Measurements from ENCODE around the gene AP5Z1. TPM values are rescaled to one million over a fixed set of nuclear protein-coding genes. Genes with fewer than 3 reads are reported as not detected.

The AP5Z1 gene
- polyA plus RNA-seq, 3 donors = 30.8 to 75.2 (median 33.8) TPM

DNA sequence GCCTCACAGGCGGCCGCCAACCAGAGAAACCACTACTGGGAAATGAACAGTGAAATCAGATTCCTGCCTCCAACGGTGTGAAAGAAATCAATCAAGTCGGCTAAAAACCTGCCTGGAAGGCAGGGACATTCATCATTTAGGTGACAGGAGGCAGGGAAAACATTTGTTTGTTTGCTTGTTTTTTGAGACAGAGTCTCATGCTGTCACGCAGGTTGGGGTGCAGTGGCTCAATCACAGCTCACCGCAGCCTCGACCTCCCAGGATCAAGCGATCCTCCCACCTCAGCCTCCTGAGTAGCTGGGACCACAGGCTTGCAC lies 30.5 kb downstream of the AP5Z1 start:
- Histone ChIP-seq H3K4me2 (replicated peaks; ENCODE audit: extremely low read depth, low read length, poor library complexity, severe bottlenecking) (no peak overlapping the region), H3K27me3 (ENCODE audit: control insufficient read depth in 2 of 2, insufficient read depth in 2 of 2, low read length in 2 of 2) (peaks cover 2 to 39% of the 10 kb centered on the region in 2 donors), H3K9ac (ENCODE audit: insufficient read depth, low read length, poor library complexity, severe bottlenecking) (no peak overlapping the region), H3K36me3 (replicated peaks in 1 of 2; ENCODE audit: control insufficient read depth in 1 of 2, insufficient read depth in 2 of 2, low read length in 2 of 2) (no peaks in the 10 kb centered on the region), H3K9me3 (replicated peaks in 1 of 2; ENCODE audit: control insufficient read depth in 1 of 2, insufficient read depth in 1 of 2, low read length in 2 of 2) (no peaks in the 10 kb centered on the region), H3K4me3 (replicated peaks in 1 of 3; ENCODE audit: low read depth in 2 of 3, low read length in 3 of 3) (no peak overlapping the region), H3K4me1 (ENCODE audit: control insufficient read depth in 1 of 2, insufficient read depth in 2 of 2, low read length in 2 of 2) (peaks cover 0 to 7% of the 10 kb centered on the region in 2 donors), H2AFZ (ENCODE audit: insufficient read depth, low read depth, low read length, poor library complexity, severe bottlenecking) (no peak overlapping the region), H4K20me1 (ENCODE audit: insufficient read depth, low read length) (no peaks in the 10 kb centered on the region), H3K27ac (ENCODE audit: low read depth in 1 of 2, low read length in 2 of 2) (no peak overlapping the region), H3K79me2 (ENCODE audit: insufficient read depth, low read length) (no peaks in the 10 kb centered on the region)
- no peak for DNase-seq
- Mint-ChIP-seq H3K4me3 (no peak overlapping the region), H3K27me3 (ENCODE audit: low read depth in 3 of 3) (peaks cover 39 to 53% (median 41%) of the 10 kb centered on the region in 3 donors), H3K4me1 (peaks cover 6% of the 10 kb centered on the region), H3K27ac (no peak overlapping the region), H3K36me3 (no peaks in the 10 kb centered on the region), H3K9me3 (peaks cover 0 to 6% (median 0%) of the 10 kb centered on the region in 7 donors)
- 66% methylated on average over 4 of the region's 8 CpGs for WGBS (ENCODE audit: insufficient coverage)
- intact Hi-C loops (cut with micrococcal nuclease) = no loop called here
- no peak for TF ChIP-seq CTCF (IDR thresholded peaks at IDR 0.05)

DNA sequence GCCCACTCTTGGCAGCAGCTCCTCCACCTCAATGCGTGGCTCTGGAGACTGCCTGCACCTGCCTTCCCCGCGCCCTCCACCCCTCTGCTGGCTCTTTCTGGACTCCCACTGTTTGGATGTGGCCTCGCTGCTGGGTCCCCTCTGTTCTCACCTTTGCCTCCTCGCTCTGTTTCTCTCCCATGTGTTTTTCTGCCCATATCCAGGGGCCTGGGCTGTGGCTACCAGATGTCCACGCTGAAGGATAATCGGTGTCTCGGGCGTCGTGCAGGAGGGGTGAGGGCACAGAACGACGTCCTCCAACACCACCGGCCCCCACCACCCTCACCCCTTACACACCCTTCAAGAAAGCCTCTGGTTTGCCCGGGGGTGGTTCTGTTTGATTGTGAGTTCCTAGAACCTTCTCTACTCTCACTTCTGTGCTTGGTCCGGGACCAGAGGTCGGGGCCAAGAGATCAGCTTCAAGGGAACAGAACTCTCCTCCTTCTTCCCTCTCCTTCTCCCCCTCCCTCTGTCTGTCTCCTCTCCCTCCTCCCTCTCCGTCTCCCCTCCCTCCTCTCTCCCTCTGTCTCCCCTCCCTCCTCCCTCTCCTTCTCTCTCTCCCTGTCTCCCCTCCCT lies 31.7 kb downstream of the AP5Z1 start:
- no peak overlapping the region for H3K27ac Mint-ChIP-seq
- 68% methylated on average over 7 of the region's 17 CpGs for WGBS (ENCODE audit: insufficient coverage)
- peaks cover 2 to 39% of the 10 kb centered on the region in 2 donors for H3K27me3 ChIP-seq (ENCODE audit: control insufficient read depth in 2 of 2, insufficient read depth in 2 of 2, low read length in 2 of 2)

More for the DNA sequence above, 31.7 kb downstream of the AP5Z1 start:
- Mint-ChIP-seq H3K27me3 (ENCODE audit: low read depth in 3 of 3) (peaks cover 40 to 58% (median 43%) of the 10 kb centered on the region in 3 donors), H3K9me3 (peaks cover 0 to 4% (median 0%) of the 10 kb centered on the region in 7 donors), H3K4me1 (peaks cover 6% of the 10 kb centered on the region), H3K36me3 (no peaks in the 10 kb centered on the region), H3K4me3 (peak overlapping the region in 1 of 2 donors; percentile 13)
- Histone ChIP-seq H4K20me1 (ENCODE audit: insufficient read depth, low read length) (no peaks in the 10 kb centered on the region), H2AFZ (ENCODE audit: insufficient read depth, low read depth, low read length, poor library complexity, severe bottlenecking) (no peak overlapping the region), H3K79me2 (ENCODE audit: insufficient read depth, low read length) (no peaks in the 10 kb centered on the region), H3K4me2 (replicated peaks; ENCODE audit: extremely low read depth, low read length, poor library complexity, severe bottlenecking) (no peak overlapping the region), H3K36me3 (replicated peaks in 1 of 2; ENCODE audit: control insufficient read depth in 1 of 2, insufficient read depth in 2 of 2, low read length in 2 of 2) (no peaks in the 10 kb centered on the region), H3K9me3 (replicated peaks in 1 of 2; ENCODE audit: control insufficient read depth in 1 of 2, insufficient read depth in 1 of 2, low read length in 2 of 2) (no peaks in the 10 kb centered on the region), H3K27ac (ENCODE audit: low read depth in 1 of 2, low read length in 2 of 2) (no peak overlapping the region), H3K4me1 (ENCODE audit: control insufficient read depth in 1 of 2, insufficient read depth in 2 of 2, low read length in 2 of 2) (peaks cover 0 to 7% of the 10 kb centered on the region in 2 donors), H3K9ac (ENCODE audit: insufficient read depth, low read length, poor library complexity, severe bottlenecking) (no peak overlapping the region), H3K4me3 (replicated peaks in 1 of 3; ENCODE audit: low read depth in 2 of 3, low read length in 3 of 3) (no peak overlapping the region)
- DNase-seq = no peak
- TF ChIP-seq CTCF (IDR thresholded peaks at IDR 0.05) = no peak
- intact Hi-C loops (cut with micrococcal nuclease) = no loop called here
